H7 (cell line): ENCODE measurements around the gene RETN. TPM values are rescaled to one million over a fixed set of nuclear protein-coding genes. Genes with fewer than 3 reads are reported as not detected.

Experiments
- DNase-seq: peaks from one replicate; pipeline ENCODE4 v3.0.0; 2012
- H3K27me3 ChIP-seq: 2 replicates; pipeline ENCODE4 v1.6.0; 2011; ENCODE audit warnings: mild to moderate bottlenecking, low read length; ENCODE audit not compliant: control insufficient read depth, insufficient read depth
- H3K36me3 ChIP-seq: replicated peaks from 2 replicates; pipeline ENCODE4 v1.5.1; 2011; ENCODE audit warnings: low read length; ENCODE audit not compliant: control insufficient read depth, insufficient read depth
- H3K4me3 ChIP-seq: 2 replicates; pipeline ENCODE4 v1.5.1; 2011; ENCODE audit warnings: low read depth, mild to moderate bottlenecking, control low read depth, low read length, moderate library complexity; ENCODE audit not compliant: insufficient read depth
- total RNA-seq: library from RNA; depleted of rRNA; stranded (reverse); fragments of >200 nt; shearing (Covaris generic); gene quantifications from 2 replicates; pipeline ENCODE4 v1.2.3, GENCODE V29; 2014

Gene RETN
- total RNA-seq, 1 experiment from 2014 or later, result not detected

GRCh38 chr19:7679771-7680605 lies 11.1 kb downstream of the RETN start:
- no peak for DNase-seq
- peaks cover 5% of the 10 kb centered on the region for H3K36me3 ChIP-seq
- peaks cover 7% of the 10 kb centered on the region; the same call in 1 of the 2 replicates for H3K27me3 ChIP-seq
- peak overlapping the region; percentile 18; the same call in 1 of the 2 replicates for H3K4me3 ChIP-seq

- peaks cover 7% of the 10 kb centered on the region; the same call in 1 of the 2 replicates for H3K27me3 ChIP-seq
These were observed 11.9 kb downstream of the RETN start, which contains the start of gene TRAPPC5 for GRCh38 chr19:7680606-7681339. Gene TRAPPC5, plus strand, starts transcription at chr19:7680833. Its CDS starts 1,421 bp downstream, at chr19:7682254.

GRCh38 chr19:7681340-7682174 lies 12.7 kb downstream of the RETN start:
- H3K36me3 ChIP-seq, result peaks cover 5% of the 10 kb centered on the region
- H3K27me3 ChIP-seq, result peaks cover 7% of the 10 kb centered on the region; the same call in 1 of the 2 replicates
- peak; percentile 95 for DNase-seq
- H3K4me3 ChIP-seq, result peak overlapping the region; percentile 92

More at GRCh38 chr19:7680606-7681339, 11.9 kb downstream of the RETN start, which contains the start of gene TRAPPC5:
- peak; percentile 98 for DNase-seq
- H3K4me3 ChIP-seq, result peak within 1 kb of the TSS; percentile 92
- peaks cover 5% of the 10 kb centered on the region for H3K36me3 ChIP-seq

DNA sequence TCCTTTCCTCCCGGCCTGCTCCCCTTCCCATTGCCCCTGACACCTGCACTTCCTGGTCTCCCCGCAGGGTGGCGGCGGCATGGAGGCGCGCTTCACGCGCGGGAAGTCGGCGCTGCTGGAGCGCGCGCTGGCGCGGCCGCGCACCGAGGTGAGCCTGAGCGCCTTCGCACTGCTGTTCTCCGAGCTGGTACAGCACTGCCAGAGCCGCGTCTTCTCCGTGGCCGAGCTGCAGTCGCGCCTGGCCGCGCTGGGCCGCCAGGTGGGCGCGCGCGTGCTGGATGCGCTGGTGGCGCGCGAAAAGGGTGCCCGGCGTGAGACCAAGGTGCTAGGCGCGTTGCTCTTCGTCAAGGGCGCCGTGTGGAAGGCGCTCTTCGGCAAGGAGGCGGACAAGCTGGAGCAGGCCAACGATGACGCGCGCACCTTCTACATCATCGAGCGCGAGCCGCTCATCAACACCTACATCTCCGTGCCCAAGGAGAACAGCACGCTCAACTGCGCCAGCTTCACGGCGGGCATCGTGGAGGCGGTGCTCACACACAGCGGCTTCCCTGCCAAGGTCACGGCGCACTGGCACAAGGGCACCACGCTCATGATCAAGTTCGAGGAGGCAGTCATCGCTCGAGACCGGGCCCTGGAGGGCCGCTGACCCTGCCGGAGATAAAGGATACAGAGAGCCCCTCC lies 13.5 kb downstream of the RETN start:
- Histone ChIP-seq H3K27me3 (peaks cover 7% of the 10 kb centered on the region; the same call in 1 of the 2 replicates), H3K4me3 (no peak overlapping the region), H3K36me3 (peaks cover 5% of the 10 kb centered on the region)
- peak; percentile 79 for DNase-seq

DNA sequence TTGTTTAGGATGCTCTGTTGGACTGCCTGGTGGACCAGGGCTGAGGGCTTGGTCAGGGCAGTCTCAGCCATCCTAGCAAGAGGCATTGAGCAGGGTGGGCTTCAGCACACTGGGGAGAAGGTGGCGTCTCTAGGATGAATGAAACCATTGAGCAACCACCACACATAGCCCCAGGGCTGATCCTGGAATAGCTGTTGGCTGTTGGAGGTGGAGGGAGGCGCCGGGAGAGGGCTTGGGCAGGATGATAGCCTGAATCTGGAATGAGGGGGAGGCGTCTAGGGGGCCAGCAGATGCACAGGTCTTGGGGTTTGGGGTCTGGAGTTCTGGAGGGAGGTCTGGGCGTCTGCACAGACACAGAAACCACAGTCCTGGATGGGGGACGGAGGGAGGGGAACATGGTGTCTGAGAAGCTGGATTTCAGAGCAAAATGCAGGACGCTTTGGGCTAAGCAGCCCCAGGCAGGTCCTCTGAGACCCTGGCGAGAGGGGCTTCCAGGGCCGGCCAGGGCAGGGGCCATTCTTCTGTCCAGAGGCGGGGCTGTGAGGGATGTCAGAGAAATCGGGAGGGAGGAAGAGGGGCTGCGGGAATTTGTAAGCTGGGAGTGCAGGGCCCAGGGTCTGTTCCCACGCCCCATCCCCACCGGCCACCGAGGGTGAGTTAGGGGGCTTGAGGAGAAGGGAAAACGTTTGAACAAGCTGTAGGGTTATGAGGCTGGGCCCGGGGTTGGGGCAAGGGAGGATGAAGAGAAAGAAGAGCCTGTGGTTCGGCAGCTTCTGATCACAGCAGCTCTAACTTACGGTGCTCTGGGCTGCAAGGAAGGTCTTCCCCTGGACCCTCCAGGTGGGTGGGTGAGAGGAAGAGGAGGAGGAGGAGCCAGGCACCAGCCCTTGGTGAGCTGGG lies 16.9 kb downstream of the RETN start:
- peaks cover 5% of the 10 kb centered on the region for H3K36me3 ChIP-seq
- peak overlapping the region; percentile 15; the same call in 1 of the 2 replicates for H3K4me3 ChIP-seq
- DNase-seq, result peak; percentile 73
- no peaks in the 10 kb centered on the region for H3K27me3 ChIP-seq

- DNase-seq, result no peak
- Histone ChIP-seq H3K36me3 (peaks cover 5% of the 10 kb centered on the region), H3K27me3 (no peaks in the 10 kb centered on the region), H3K4me3 (no peak overlapping the region)
These were observed 18.3 kb downstream of the RETN start for GRCh38 chr19:7687177-7687576.

GRCh38 chr19:7689165-7689564 lies 20.3 kb downstream of the RETN start:
- H3K4me3 ChIP-seq, result no peak overlapping the region
- no peaks in the 10 kb centered on the region for H3K36me3 ChIP-seq
- no peaks in the 10 kb centered on the region for H3K27me3 ChIP-seq
- DNase-seq, result no peak

DNA sequence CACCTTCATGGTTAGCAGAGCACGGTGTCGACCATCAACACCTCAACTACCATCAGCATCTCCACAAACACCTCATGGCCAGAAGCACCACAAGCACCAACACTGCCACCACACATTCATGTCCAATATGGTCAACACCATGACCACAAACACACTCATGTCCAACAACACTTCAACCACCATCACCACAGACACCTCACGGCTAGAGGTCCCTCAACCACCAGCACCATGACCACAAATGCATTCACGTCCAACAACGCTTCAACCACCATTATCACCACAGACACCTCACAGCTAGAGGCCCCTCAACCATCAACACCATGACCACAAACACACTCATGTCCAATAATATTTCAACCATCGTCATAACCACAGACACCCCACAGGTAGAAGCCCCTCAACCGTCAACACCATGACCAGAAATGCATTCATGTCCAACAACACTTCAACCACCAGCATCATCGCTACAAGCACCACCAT lies 22.0 kb downstream of the RETN start:
- DNase-seq, result no peak
- H3K4me3 ChIP-seq, result no peak overlapping the region
- H3K36me3 ChIP-seq, result no peaks in the 10 kb centered on the region
- no peaks in the 10 kb centered on the region for H3K27me3 ChIP-seq

GRCh38 chr19:7691497-7691896 lies 22.6 kb downstream of the RETN start:
- DNase-seq, result no peak
- Histone ChIP-seq H3K4me3 (no peak overlapping the region), H3K36me3 (no peaks in the 10 kb centered on the region), H3K27me3 (no peaks in the 10 kb centered on the region)

DNA sequence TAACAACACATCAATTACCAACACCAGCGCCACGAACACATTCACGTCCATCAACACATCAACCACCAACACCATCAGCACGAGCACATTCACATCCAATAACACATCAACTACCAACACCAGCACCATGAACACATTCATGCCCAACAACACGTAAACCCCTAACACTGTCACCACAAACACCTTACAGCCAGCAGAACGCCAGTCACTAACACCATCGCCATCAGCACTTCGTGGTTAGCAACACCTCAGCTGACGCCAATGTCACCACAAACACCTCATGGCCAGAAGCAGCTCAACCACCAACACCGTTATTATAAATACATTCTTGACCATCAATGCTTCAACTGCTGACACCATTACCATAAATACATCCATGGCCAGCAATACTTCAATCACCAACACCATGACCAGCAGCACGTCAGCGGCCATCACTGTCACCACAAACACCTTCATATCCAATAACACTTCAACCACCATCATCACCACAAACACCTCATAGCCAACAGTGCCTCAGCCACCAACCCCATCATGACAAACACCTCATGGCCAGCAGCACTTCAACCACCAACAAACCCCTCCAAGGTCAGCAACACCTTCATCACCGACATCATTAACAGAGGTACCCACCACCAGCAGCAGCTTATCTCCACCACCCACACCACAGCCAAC lies 23.7 kb downstream of the RETN start:
- Histone ChIP-seq H3K27me3 (no peaks in the 10 kb centered on the region; the same call in 1 of the 2 replicates), H3K36me3 (no peaks in the 10 kb centered on the region), H3K4me3 (no peak overlapping the region)
- no peak for DNase-seq

DNA sequence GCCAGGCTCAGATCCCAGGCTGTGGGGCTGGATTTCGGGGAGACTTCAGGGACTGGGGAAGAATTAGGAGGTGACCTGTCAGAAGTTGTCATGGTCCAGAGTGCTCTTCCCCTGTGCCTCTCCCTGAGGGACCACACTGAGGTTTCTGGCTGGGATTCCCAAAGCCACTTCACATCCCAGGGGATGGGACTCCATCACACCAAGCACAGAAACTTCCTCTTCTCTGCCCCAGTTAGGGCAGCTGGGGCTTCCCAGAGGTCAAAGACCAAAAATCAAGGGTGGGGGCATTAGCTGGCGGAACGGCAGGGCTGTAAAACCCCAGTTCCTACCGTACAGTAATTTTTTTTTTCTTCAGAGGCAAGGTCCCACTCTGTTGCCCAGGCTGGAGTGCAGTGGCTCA lies 25.6 kb downstream of the RETN start:
- Histone ChIP-seq H3K4me3 (no peak overlapping the region), H3K27me3 (peaks cover 4% of the 10 kb centered on the region; the same call in 1 of the 2 replicates), H3K36me3 (no peaks in the 10 kb centered on the region)
- no peak for DNase-seq

- Histone ChIP-seq H3K27me3 (peaks cover 4% of the 10 kb centered on the region), H3K4me3 (no peak overlapping the region), H3K36me3 (no peaks in the 10 kb centered on the region)
- no peak for DNase-seq
These were observed 29.0 kb downstream of the RETN start for GRCh38 chr19:7697721-7698287.
